B cell (primary cell): ENCODE measurements around the gene TNPO3. TPM values are rescaled to one million over a fixed set of nuclear protein-coding genes. Genes with fewer than 3 reads are reported as not detected.
A peak's percentile ranks its signal among the peaks of the same experiment; 100 is the strongest.

Experiments used
- ATAC-seq: fragments of 200-7000 bp; cut with Tn5 transposase; one replicate; pipeline ENCODE4 v1.10.0; 2021; ENCODE audit warnings: low read depth, mild to moderate bottlenecking, moderate number of reproducible peaks, moderate library complexity
- CTCF ChIA-PET: fragments of 350-600 bp; sonication (Branson Sonifier 250); formaldehyde crosslinking; loops from one replicate; lab custom pipeline; 2021; ENCODE audit warnings: antibody characterized with exemption, inconsistent platforms; lab: Charles Lee
- POLR2A ChIA-PET: fragments of 350-600 bp; sonication (Branson Sonifier 250); formaldehyde crosslinking; loops from one replicate; lab custom pipeline; 2021; ENCODE audit warnings: antibody characterized with exemption; lab: Charles Lee
- DNase-seq: peaks from one replicate; pipeline ENCODE4 v3.0.0; 2013
- H2AFZ ChIP-seq: 2 replicates; pipeline ENCODE4 v1.6.1; 2012; ENCODE audit warnings: mild to moderate bottlenecking, low read depth, low read length; ENCODE audit not compliant: insufficient read depth, poor library complexity, severe bottlenecking
- H3K27ac ChIP-seq, 2 donors: 1 replicate in 1 of 2; 2 replicates in 1 of 2; pipeline ENCODE4 v1.5.1; 2012 to 2013; ENCODE audit warnings: low read length in 2 of 2, mild to moderate bottlenecking in 2 of 2, moderate library complexity in 1 of 2
- H3K27me3 ChIP-seq, 4 experiments: fragments of 200-600 bp in 1 of 4; sonication (generic) in 1 of 4; replicated peaks in 1 of 4; 1 replicate in 2 of 4; 2 replicates in 2 of 4; pipeline versions ENCODE4 v1.6.1 to v1.7.0; 2013 to 2016; ENCODE audit warnings: low read length in 3 of 4, mild to moderate bottlenecking in 2 of 4, mixed read lengths in 1 of 4, moderate library complexity in 1 of 4; ENCODE audit not compliant: insufficient read depth in 4 of 4, control insufficient read depth in 3 of 4; ENCODE audit errors: control extremely low read depth in 1 of 4
- H3K36me3 ChIP-seq, 2 experiments: replicated peaks in 1 of 2; 1 replicate in 1 of 2; 2 replicates in 1 of 2; pipeline versions ENCODE4 v1.6.1 to v1.7.1; 2013; ENCODE audit warnings: low read length in 1 of 2; ENCODE audit not compliant: insufficient read depth in 2 of 2, control insufficient read depth in 1 of 2; ENCODE audit errors: control extremely low read depth in 1 of 2, extremely low read depth in 1 of 2
- H3K4me1 ChIP-seq, 2 donors: fragments of 200-600 bp in 1 of 2; sonication (generic) in 1 of 2; 1 replicate in 1 of 2; 2 replicates in 1 of 2; pipeline versions ENCODE4 v1.5.1 to v1.6.1; 2013 to 2017; ENCODE audit warnings: low read length in 2 of 2; ENCODE audit not compliant: control insufficient read depth in 2 of 2, insufficient read depth in 2 of 2
- H3K4me2 ChIP-seq: replicated peaks from 2 replicates; pipeline ENCODE3; 2012; ENCODE audit warnings: mild to moderate bottlenecking, low read depth, low read length; ENCODE audit not compliant: poor library complexity, severe bottlenecking
- H3K4me3 ChIP-seq, 5 experiments: fragments of 200-600 bp in 1 of 5; sonication (generic) in 1 of 5; 1 replicate in 3 of 5; 2 replicates in 2 of 5; pipeline versions ENCODE4 v1.5.1 to v1.7.0; 2011 to 2016; ENCODE audit warnings: low read length in 4 of 5, mild to moderate bottlenecking in 4 of 5, low read depth in 2 of 5, control low read depth in 1 of 5, moderate library complexity in 1 of 5; ENCODE audit not compliant: insufficient read depth in 1 of 5; ENCODE audit errors: control extremely low read depth in 1 of 5, extremely low read depth in 1 of 5
- H3K79me2 ChIP-seq: fragments of 200-600 bp; sonication (generic); one replicate; pipeline ENCODE4 v1.6.0; 2016; ENCODE audit warnings: low read length; ENCODE audit not compliant: control insufficient read depth, insufficient read depth
- H3K9ac ChIP-seq: fragments of 200-600 bp; sonication (generic); 2 replicates; pipeline ENCODE4 v1.6.1; 2017; ENCODE audit warnings: mild to moderate bottlenecking, low read length, moderate library complexity
- H3K9me3 ChIP-seq, 3 donors: one replicate each; pipeline versions ENCODE4 v1.6.1 to v1.7.1; 2013; ENCODE audit warnings: low read length in 2 of 3; ENCODE audit not compliant: control insufficient read depth in 2 of 3, insufficient read depth in 1 of 3; ENCODE audit errors: control extremely low read depth in 1 of 3
- H4K20me1 ChIP-seq: 2 replicates; pipeline ENCODE4 v1.6.0; 2012; ENCODE audit warnings: mild to moderate bottlenecking, low read length; ENCODE audit not compliant: insufficient read depth, control insufficient read depth, poor library complexity, severe bottlenecking
- H3K27ac Mint-ChIP-seq: one replicate; pipeline ENCODE4 v1.8.0; 2021; ENCODE audit warnings: mixed read lengths
- H3K27me3 Mint-ChIP-seq: one replicate; pipeline ENCODE4 v1.8.0; 2021; ENCODE audit warnings: mixed read lengths
- H3K4me1 Mint-ChIP-seq: one replicate; pipeline ENCODE4 v1.8.0; 2021; ENCODE audit warnings: mixed read lengths
- H3K4me3 Mint-ChIP-seq: one replicate; pipeline ENCODE4 v1.8.0; 2021; ENCODE audit warnings: mixed read lengths
- H3K9me3 Mint-ChIP-seq: one replicate; pipeline ENCODE4 v1.8.0; 2022; ENCODE audit warnings: mixed read lengths; ENCODE audit not compliant: insufficient read depth
- EZH2 ChIP-seq: IDR thresholded peaks from 2 replicates; pipeline ENCODE4 v1.6.1; 2012; ENCODE audit warnings: borderline replicate concordance, low read depth, mild to moderate bottlenecking, moderate library complexity, low read length; ENCODE audit not compliant: insufficient read depth, poor library complexity, severe bottlenecking
- WGBS: methylation state at CpG from one replicate; pipeline ENCODE4 v1.1.5; 2013; ENCODE audit warnings: missing lambda C conversion rate; ENCODE audit not compliant: insufficient coverage; 5-methylcytosine and 5-hydroxymethylcytosine counted together
- intact Hi-C: fragments of 100-400 bp; cut with micrococcal nuclease; formaldehyde crosslinking; loops from one replicate; pipeline ENCODE4 v1.10.0; 2022
- polyA plus RNA-seq: library from polyadenylated mRNA; depleted of rRNA; stranded (reverse); fragments of >200 nt; gene quantifications from 2 replicates; pipeline ENCODE4 v1.2.3, GENCODE V29; 2012
- total RNA-seq, 2 donors: library from RNA; stranded (reverse); fragments of 120-200 nt in 1 of 2; gene quantifications; 1 replicate in 1 of 2; 2 replicates in 1 of 2; pipeline versions ENCODE4 v1.2.3 to v1.2.4, GENCODE V29; 2013 to 2022
- TF ChIP-seq, protein P1 (sequence below): fragments of 200-600 bp; IDR thresholded peaks from one replicate; pipeline ENCODE4 v1.8.0; 2022; ENCODE audit warnings: antibody characterized with exemption, mild to moderate bottlenecking

The TNPO3 gene
- total and polyA plus RNA-seq, 2 donors (not counting 1 experiment from before 2014, with no cell fraction given) = 19.0 to 48.3 TPM

DNA sequence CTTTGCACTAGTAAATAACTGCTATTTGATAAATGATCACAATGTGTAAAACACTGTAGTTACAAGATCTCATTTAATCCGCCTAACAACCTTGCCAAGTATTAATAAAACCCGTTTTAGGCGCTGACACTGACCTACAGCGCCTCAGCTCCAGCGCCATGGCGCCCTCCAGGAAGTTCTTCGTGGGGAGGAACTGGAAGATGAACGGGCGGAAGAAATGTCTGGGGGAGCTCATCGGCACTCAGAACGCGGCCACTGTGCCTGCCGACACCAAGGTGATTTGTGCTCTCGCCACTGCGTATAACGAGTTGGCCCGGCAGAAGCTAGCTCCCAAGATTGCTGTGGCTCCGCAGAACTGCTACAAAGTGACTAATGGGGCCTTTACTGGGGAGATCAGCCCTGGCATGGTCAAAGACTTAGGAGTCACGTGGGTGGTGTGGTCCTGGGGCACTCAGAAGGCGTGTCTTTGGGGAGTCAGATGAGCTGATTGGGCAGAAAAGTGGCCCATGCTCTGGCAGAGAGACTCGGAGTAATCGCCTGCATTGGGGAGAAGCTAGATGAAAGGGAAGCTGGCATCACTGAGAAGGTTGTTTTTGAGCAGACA lies 1.1 kb upstream of the TNPO3 start:
- no peaks in the 10 kb centered on the region for H3K9me3 ChIP-seq
- no peaks in the 10 kb centered on the region for H3K27me3 ChIP-seq
- peak overlapping the region in 2 of 5 experiments; percentile 92 to 99 for H3K4me3 ChIP-seq
- peaks cover 32% of the 10 kb centered on the region for H3K79me2 ChIP-seq
- DNase-seq = peak; percentile 14
- H3K9ac ChIP-seq = peak overlapping the region; percentile 95
- TF ChIP-seq EZH2 = no peak
- TF ChIP-seq, protein P1, sequence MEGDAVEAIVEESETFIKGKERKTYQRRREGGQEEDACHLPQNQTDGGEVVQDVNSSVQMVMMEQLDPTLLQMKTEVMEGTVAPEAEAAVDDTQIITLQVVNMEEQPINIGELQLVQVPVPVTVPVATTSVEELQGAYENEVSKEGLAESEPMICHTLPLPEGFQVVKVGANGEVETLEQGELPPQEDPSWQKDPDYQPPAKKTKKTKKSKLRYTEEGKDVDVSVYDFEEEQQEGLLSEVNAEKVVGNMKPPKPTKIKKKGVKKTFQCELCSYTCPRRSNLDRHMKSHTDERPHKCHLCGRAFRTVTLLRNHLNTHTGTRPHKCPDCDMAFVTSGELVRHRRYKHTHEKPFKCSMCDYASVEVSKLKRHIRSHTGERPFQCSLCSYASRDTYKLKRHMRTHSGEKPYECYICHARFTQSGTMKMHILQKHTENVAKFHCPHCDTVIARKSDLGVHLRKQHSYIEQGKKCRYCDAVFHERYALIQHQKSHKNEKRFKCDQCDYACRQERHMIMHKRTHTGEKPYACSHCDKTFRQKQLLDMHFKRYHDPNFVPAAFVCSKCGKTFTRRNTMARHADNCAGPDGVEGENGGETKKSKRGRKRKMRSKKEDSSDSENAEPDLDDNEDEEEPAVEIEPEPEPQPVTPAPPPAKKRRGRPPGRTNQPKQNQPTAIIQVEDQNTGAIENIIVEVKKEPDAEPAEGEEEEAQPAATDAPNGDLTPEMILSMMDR = no peak
- peaks cover 25 to 33% of the 10 kb centered on the region in 2 donors for H3K4me1 ChIP-seq
- POLR2A ChIA-PET = interaction anchor here (1.6 kb wide), 1 partner anchor 317 kb away, joined by 3 read pairs; no protein-coding TSS in a partner anchor
- H3K4me2 ChIP-seq = peak overlapping the region; percentile 74
- intact Hi-C loops = loop anchor here (2.0 to 10.0 kb wide), 5 partner anchors 35 to 91 kb away; partner anchors contain the start of gene TSPAN33
- ATAC-seq = no peak
- CTCF ChIA-PET = interaction anchor here (1.3 to 1.6 kb wide), 4 partner anchors 35 to 192 kb away, joined by 3 to 6 read pairs (median 5); no protein-coding TSS in a partner anchor
- Mint-ChIP-seq H3K4me3 (peak overlapping the region; percentile 98), H3K9me3 (no peaks in the 10 kb centered on the region), H3K4me1 (peaks cover 35% of the 10 kb centered on the region), H3K27me3 (no peaks in the 10 kb centered on the region), H3K27ac (peak overlapping the region; percentile 99)
- peaks cover 15% of the 10 kb centered on the region for H4K20me1 ChIP-seq
- peaks cover 0 to 3% of the 10 kb centered on the region in 2 experiments for H3K36me3 ChIP-seq
- peak overlapping the region in 1 of 2 donors; percentile 96 for H3K27ac ChIP-seq
- peak overlapping the region; percentile 88 for H2AFZ ChIP-seq
- 97% methylated on average over 22 of the region's 22 CpGs for WGBS
